Measurements from ENCODE around the gene SLC25A31.
A peak's percentile ranks its signal among the peaks of the same experiment; 100 is the strongest.

SLC25A31 gene

GRCh38 chr4:127777487-127777886 lies 47.3 kb downstream of the SLC25A31 start:
- DNase-seq (ENCODE audit: low read depth) = no peak

- no peak for DNase-seq (ENCODE audit: low read depth)
These were observed 47.9 kb downstream of the SLC25A31 start for GRCh38 chr4:127778102-127778501.

GRCh38 chr4:127780598-127780997 lies 50.4 kb downstream of the SLC25A31 start:
- DNase-seq (ENCODE audit: low read depth) = no peak

DNA sequence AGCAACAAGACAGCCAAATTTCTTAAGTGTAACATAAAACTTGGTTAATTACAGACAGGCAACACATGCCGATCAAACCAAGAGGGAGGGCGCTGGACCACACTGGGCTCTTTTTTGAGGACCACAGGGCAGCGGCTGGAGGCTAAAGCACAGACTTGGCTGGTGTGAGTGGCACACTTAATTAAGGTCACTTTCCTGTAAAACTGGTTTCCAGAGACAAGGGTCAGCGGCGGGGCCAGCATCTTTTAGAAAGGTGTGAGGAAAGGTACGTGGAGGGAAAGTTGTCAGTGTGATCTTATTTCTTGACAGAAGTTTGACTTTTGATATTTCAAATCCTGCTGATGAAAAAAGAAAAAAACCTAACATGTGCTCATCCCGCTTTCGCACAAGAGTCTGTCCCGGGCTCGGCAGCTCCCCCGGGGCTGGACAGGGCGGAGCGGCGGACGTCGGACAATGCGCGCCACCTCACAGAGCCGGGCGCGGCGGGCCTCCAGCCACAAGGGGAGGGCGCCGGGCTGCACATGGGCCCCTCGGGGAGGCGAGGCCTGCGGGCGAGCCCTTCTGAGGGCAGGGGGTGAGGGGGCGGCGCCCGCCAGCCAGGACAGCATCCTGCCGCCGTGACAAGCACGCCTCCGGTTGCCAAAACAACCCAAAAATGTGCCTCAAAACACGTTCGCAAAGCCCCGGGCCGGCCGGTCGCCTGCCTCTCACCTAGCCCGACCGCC lies 51.3 kb downstream of the SLC25A31 start:
- no peak for DNase-seq (ENCODE audit: low read depth)

DNA sequence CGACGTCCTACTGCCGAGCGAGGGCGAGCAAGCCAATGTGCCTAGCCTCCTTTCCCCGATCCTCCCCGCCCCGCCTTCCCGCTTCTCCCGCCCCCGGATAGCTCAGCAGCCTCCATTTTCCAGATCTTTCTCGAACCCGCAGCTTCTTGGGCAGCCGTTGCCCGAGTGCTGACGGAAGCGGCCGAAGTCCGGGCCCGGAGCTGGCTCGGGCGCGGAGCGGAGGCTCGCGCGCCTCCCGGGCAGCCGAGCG lies 51.8 kb downstream of the SLC25A31 start:
- peak; percentile 68 for DNase-seq (ENCODE audit: low read depth)

DNA sequence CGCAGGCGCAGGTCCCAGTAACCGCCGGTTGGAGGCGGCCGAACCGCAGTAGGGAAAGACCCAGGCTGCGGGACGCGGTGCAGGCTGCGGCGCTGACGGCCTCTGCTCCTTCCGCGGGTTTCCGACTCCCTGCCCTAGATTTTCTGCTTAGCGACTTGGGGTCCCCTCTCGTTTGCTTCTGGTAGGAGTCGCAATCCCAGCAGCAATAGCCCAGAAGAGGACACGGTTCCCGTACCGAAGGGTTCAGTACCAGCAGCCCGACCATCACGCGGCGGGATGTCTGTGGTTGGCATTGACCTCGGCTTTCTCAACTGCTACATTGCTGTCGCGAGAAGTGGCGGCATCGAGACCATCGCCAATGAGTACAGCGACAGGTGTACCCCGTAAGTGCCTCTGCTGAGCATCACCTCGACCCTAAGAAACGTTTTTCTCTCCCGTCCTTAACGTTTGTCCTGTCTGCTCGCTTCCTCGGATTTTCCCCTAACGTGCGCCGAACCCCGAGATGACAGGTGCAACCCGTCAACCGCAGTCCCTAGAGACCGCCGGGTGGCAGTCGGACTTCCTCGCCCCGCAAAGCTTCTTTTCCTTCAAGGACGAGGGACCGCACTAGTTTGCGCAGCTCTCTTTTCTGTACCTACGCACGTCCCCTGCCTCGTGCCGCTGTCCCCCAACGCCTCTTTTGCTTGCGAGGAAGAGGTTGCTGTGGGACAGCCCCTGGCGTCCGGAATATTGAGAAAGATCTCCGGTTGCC lies 52.2 kb downstream of the SLC25A31 start, which contains the start of gene HSPA4L:
Gene HSPA4L (plus strand): TSS at position 48 of the 751 bp plus-strand sequence. CDS start 229 bp downstream, at position 277.
- no peak for DNase-seq (ENCODE audit: low read depth)

DNA sequence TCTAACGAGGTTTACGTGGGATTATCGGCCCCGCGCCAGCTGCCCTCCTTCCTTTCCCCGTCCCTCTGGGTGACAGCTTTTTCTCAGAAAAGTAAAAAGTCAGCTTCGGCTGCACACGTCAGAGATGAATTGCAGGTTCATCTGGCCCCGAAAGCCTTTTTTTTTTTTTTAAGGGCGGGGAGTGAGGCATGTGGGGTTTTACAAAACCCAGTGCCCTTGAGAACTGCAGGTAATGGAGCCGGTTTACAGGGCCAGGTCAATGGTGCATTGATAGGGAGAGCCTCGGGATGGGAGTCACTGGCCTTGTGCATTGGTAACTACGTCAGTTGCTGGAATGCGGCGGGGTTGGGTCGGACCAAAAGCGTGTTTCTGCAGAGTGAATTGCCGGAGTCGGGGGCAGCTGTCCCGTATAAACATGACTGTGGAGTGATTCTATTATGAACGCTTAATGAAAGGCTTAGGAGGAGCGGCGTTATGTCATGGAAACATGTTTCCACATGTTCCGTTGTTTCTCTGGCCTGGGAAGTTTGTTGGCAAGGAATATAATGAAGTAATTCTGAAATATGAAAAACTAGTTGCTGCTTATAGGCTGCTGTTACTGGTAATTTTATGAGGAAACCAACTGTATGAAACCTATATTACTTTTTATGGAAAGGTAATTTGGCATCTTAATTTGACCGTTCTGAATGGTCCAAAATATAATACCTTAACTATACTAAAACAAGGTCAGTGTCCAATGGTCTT lies 53.0 kb downstream of the SLC25A31 start:
- peak; percentile 71 for DNase-seq (ENCODE audit: low read depth)

DNA sequence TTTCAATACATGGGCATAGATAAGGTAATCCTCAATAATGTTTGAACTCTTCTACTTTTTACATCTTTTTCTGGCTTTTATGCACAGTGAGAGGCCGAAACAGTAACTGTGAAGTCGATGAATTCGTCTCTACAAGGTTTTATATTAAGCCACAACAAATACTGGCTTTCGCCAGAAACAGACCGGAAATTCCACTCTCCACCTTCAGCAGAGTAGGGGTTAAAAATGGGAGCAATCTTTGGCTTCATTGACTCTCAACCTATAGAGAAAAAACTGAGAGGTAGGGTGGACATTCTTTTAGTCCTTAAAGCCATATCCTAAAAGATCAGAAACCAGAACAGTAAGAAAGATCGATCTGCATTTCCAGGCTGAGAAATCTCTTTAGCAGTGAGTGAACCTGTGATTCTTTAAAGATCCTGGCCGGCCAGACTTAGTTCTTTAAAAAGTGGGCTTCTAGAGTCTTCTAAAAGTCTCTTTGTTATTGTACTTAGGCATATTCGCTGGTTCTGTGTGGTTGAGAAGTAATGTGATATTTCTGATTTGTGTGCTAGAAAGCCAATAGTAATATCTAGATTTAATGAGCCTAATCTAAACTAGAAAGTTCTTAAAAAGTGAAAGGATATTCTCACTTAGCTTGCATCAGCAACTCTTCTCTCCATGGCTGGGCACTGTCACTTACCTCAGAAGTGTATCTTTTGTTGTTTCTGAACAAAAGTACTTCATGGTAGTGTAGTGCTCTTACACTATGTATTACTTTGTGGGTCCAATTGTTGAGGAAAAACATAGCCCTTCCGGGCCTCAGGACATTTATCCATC lies 54.0 kb downstream of the SLC25A31 start:
- DNase-seq (ENCODE audit: low read depth) = no peak

DNA sequence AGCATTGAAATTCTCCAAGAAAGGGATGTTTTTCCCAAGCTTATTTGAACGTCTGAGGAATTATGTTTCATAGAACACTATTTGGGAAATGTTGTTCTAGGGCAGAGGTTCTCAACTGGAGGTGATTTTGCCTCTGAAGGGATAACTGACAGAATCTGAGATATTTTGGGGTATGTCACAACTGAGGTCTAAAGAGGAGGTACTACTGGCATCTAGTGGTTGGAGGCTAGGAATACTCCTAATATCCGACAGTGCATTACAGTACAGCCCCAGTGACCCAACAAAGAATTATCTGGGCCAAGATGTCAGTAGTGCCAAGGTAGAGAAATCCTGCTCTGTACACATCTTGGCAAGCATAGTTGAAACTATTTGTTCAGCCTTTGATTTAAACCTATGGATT lies 58.3 kb downstream of the SLC25A31 start:
- DNase-seq (ENCODE audit: low read depth) = no peak

DNA sequence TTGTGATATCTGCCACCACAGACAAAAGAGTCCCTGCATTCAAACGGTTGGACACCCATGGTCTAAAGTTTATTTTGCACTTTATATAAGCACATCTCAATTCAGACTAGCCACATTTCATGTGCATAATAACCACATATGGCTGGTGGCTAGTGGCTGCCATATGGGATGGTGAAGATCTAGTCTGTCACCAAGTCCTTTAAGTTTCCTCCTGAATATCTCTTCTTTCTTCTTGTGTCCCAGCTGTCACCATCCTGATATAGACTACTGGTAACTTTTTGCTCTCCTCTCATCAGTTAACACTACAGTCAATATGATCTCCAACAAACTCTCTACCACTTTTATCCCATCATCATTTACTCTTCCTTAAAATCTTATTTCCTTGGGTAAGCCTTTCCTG lies 61.2 kb downstream of the SLC25A31 start:
- DNase-seq (ENCODE audit: low read depth) = no peak

DNA sequence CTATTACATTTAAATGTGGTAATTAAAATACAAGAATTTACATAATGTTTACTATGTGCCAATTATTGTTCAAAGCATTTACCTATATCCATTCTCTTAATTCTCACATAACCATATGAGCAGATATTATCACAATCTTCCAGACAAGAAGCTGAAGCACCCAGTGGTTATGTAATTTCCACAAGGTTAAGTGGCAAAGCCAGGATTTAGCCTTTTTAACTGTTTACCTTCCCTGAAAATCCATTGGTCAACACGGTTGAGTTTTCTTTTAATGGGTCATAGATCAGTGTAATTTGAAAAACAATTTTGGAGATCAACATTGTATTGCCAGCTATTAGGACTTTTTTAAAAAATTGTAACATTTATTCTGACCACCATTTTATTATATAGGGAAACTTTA lies 63.3 kb downstream of the SLC25A31 start:
- DNase-seq (ENCODE audit: low read depth) = no peak

DNA sequence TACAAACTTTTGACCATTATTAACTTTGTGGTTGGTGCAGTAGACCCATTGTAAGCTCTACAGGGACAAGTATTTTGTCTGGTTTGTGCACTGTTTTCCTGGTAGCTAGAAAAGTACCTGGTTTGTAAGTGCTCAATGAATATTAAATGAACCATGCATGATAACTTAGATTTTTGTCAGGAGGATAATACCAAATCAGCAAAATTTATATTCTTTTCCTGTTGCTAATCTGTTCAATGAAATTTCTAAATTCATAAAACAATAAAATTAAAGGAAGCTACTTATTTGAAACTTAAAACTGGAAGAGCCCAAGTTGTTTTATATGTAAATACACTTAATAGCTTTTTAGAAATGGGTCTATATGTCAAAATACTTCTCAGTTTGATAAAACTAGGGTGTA lies 69.5 kb downstream of the SLC25A31 start:
- no peak for DNase-seq (ENCODE audit: low read depth)

- DNase-seq (ENCODE audit: low read depth) = no peak
These were observed 79.1 kb downstream of the SLC25A31 start for GRCh38 chr4:127809173-127809800.

- no peak for DNase-seq (ENCODE audit: low read depth)
These were observed 80.4 kb downstream of the SLC25A31 start for GRCh38 chr4:127810551-127810950.

GRCh38 chr4:127822430-127822829 lies 92.2 kb downstream of the SLC25A31 start:
- DNase-seq (ENCODE audit: low read depth) = no peak
